Thyroid gland (tissue), 4 donors: Measurements from ENCODE around the gene ELOVL7. TPM values are rescaled to one million over a fixed set of nuclear protein-coding genes. Genes with fewer than 3 reads are reported as not detected.

ENCODE experiments used
- DNase-seq, 2 donors: peaks; one replicate each; pipeline ENCODE4 v3.0.0-alpha.2; 2019
- H3K27ac ChIP-seq, 3 donors: fragments of 200-600 bp; sonication (generic); 1 replicate in 2 of 3; 2 replicates in 1 of 3; pipeline ENCODE4 v1.5.1; 2016 to 2019; ENCODE audit warnings: mild to moderate bottlenecking in 1 of 3, moderate library complexity in 1 of 3
- H3K27me3 ChIP-seq: fragments of 200-600 bp; sonication (generic); one replicate; pipeline ENCODE4 v1.5.1; 2019
- H3K36me3 ChIP-seq, 2 donors: fragments of 200-600 bp; sonication (generic); one replicate each; pipeline ENCODE4 v1.5.1; 2016 to 2019
- H3K4me1 ChIP-seq, 2 donors: fragments of 200-600 bp; sonication (generic); one replicate each; pipeline ENCODE4 v1.5.1; 2017 to 2019
- H3K4me3 ChIP-seq, 3 donors: fragments of 200-600 bp; sonication (generic); replicated peaks in 1 of 3; 1 replicate in 2 of 3; 2 replicates in 1 of 3; pipeline ENCODE4 v1.5.1; 2016; ENCODE audit warnings: mild to moderate bottlenecking in 1 of 3
- H3K9me3 ChIP-seq: fragments of 200-600 bp; sonication (generic); one replicate; pipeline ENCODE4 v1.5.1; 2017
- POLR2A ChIP-seq, 2 donors: fragments of 450-650 bp; IDR thresholded peaks; one replicate each; pipeline ENCODE4 v1.6.1; 2017; ENCODE audit warnings: antibody characterized with exemption in 2 of 2, mild to moderate bottlenecking in 2 of 2, moderate library complexity in 1 of 2
- WGBS, 2 donors: methylation state at CpG; one replicate each; pipeline ENCODE4 v1.1.5; 2017; 5-methylcytosine and 5-hydroxymethylcytosine counted together
- intact Hi-C: fragments of 100-400 bp; cut with DNase I; formaldehyde crosslinking; loops from one replicate; pipeline ENCODE4 v1.15.1; 2023
- total RNA-seq, 4 donors: library from RNA; depleted of rRNA; stranded (reverse); fragments of >200 nt; gene quantifications; one replicate each; pipeline ENCODE4 v1.2.3, GENCODE V29; 2016
- TF ChIP-seq, protein P1 (sequence below), 6 experiments: fragments of 200-600 bp in 3 of 6; fragments of 450-650 bp in 3 of 6; sonication (generic) in 3 of 6; IDR thresholded peaks; one replicate each; pipeline ENCODE4 v1.5.1; 2016 to 2019; ENCODE audit warnings: antibody characterized with exemption in 6 of 6, mild to moderate bottlenecking in 2 of 6, inconsistent platforms in 1 of 6, moderate library complexity in 1 of 6

Gene ELOVL7
- total RNA-seq, 4 donors from 2014 or later: 15.2 to 52.2 (median 22.7) TPM

- intact Hi-C loops: no loop called here
- WGBS, 2 donors: 73 to 77% methylated on average over 5 of the region's 5 CpGs
- no peaks in the 10 kb centered on the region for H3K27me3 ChIP-seq
- H3K27ac ChIP-seq: no peak overlapping the region
- DNase-seq: no peak
- no peak overlapping the region for H3K4me3 ChIP-seq
- H3K9me3 ChIP-seq: no peaks in the 10 kb centered on the region
- no peaks in the 10 kb centered on the region for H3K36me3 ChIP-seq
- no peaks in the 10 kb centered on the region for H3K4me1 ChIP-seq
- TF ChIP-seq, protein P1, sequence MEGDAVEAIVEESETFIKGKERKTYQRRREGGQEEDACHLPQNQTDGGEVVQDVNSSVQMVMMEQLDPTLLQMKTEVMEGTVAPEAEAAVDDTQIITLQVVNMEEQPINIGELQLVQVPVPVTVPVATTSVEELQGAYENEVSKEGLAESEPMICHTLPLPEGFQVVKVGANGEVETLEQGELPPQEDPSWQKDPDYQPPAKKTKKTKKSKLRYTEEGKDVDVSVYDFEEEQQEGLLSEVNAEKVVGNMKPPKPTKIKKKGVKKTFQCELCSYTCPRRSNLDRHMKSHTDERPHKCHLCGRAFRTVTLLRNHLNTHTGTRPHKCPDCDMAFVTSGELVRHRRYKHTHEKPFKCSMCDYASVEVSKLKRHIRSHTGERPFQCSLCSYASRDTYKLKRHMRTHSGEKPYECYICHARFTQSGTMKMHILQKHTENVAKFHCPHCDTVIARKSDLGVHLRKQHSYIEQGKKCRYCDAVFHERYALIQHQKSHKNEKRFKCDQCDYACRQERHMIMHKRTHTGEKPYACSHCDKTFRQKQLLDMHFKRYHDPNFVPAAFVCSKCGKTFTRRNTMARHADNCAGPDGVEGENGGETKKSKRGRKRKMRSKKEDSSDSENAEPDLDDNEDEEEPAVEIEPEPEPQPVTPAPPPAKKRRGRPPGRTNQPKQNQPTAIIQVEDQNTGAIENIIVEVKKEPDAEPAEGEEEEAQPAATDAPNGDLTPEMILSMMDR (IDR thresholded peaks at IDR 0.05): no peak
- TF ChIP-seq POLR2A (IDR thresholded peaks at IDR 0.05): no peak
Observed at GRCh38 chr5:60835554-60835953, 8.5 kb downstream of the ELOVL7 start.

- no peaks in the 10 kb centered on the region for H3K36me3 ChIP-seq
- H3K27me3 ChIP-seq: no peaks in the 10 kb centered on the region
- no peak overlapping the region for H3K27ac ChIP-seq
- intact Hi-C loops: no loop called here
- H3K9me3 ChIP-seq: no peaks in the 10 kb centered on the region
- no peak overlapping the region for H3K4me3 ChIP-seq
- H3K4me1 ChIP-seq: no peaks in the 10 kb centered on the region
- TF ChIP-seq, protein P1 (IDR thresholded peaks at IDR 0.05): no peak
- TF ChIP-seq POLR2A (IDR thresholded peaks at IDR 0.05): no peak
- DNase-seq: no peak
Observed at GRCh38 chr5:60833520-60833919, 10.5 kb downstream of the ELOVL7 start.

DNA sequence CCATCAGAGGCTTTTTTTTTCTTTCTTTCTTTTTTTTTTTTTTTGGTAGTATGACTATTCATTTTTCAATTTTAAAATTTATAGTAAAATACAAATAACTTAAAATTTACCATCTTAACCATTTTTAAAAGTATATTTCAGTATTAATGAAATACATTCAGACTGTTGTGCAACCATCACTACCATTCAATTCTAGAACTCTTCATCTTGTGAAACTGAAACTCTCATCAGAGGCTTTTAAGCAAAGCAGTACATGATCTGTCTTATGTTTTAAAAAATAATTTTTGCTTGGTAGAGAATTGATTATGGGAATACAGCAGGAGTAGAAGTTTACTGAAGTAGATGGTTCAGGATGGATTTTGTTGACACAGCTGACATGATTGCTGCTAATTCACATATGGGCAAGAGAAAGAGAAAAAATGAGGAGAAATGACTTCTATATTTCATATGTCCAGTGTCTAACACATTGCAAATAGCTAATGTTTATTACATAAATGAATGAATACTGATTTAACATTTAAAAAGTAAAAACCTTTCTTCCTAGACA is 13.4 kb downstream of the ELOVL7 start:
- TF ChIP-seq POLR2A (IDR thresholded peaks at IDR 0.05): no peak
- TF ChIP-seq, protein P1 (IDR thresholded peaks at IDR 0.05): no peak
- H3K27ac ChIP-seq: no peak overlapping the region
- no peak for DNase-seq
- intact Hi-C loops: no loop called here
- no peaks in the 10 kb centered on the region for H3K9me3 ChIP-seq
- no peaks in the 10 kb centered on the region for H3K27me3 ChIP-seq
- H3K4me3 ChIP-seq: no peak overlapping the region
- no peaks in the 10 kb centered on the region for H3K4me1 ChIP-seq
- no peaks in the 10 kb centered on the region for H3K36me3 ChIP-seq

DNA sequence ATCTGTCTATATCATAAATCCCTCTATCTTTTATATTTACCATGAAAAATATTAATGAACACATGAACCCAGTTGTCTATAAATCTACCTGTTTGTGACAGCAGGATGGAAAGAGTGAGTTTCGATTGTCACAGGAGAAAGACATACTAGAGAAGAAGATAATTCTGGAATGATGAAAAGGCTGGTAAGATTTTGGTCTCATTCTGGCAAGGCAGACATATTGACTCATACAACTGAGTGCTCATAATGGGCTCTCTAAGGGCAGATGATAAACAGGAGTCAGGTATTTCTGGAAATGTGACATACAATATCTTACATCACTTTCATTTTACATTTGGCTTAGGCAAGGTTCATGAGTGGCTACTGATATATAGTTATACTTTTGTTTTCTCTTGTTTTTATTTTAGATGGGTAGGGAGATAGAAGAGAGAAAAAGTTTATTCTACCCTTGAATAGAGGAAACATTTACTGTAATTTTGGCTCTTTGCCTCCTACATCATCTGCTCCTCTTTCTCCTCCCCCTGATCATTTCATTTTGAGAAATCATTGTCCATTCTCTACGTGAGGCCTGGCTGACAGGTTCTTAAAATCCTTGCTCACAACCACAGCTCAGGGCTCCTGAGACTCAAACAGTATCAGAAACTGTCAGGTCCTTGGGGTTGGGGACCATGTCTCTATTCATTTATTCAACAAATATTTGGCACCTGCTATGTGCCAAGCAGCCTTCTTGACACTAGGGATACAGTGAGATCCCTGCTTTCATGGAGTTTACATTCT is 14.4 kb downstream of the ELOVL7 start:
- Histone ChIP-seq H3K4me1 (no peaks in the 10 kb centered on the region), H3K27ac (no peak overlapping the region), H3K9me3 (no peaks in the 10 kb centered on the region), H3K4me3 (no peak overlapping the region), H3K36me3 (no peaks in the 10 kb centered on the region), H3K27me3 (no peaks in the 10 kb centered on the region)
- intact Hi-C loops: no loop called here
- TF ChIP-seq POLR2A (IDR thresholded peaks at IDR 0.05): no peak
- DNase-seq: no peak
- WGBS, 2 donors: 87% methylated on average over 2 of the region's 2 CpGs

- Histone ChIP-seq H3K9me3 (no peaks in the 10 kb centered on the region), H3K27me3 (no peaks in the 10 kb centered on the region), H3K36me3 (no peaks in the 10 kb centered on the region), H3K27ac (no peak overlapping the region), H3K4me3 (no peak overlapping the region), H3K4me1 (no peaks in the 10 kb centered on the region)
- WGBS, 2 donors: 96 to 97% methylated on average over 1 of the region's 1 CpG
- TF ChIP-seq, protein P1 (IDR thresholded peaks at IDR 0.05): no peak
- no peak for TF ChIP-seq POLR2A (IDR thresholded peaks at IDR 0.05)
- DNase-seq: no peak
- intact Hi-C loops: no loop called here
Observed at GRCh38 chr5:60827201-60827600, 16.9 kb downstream of the ELOVL7 start.
